HG03571 (cell line): Measurements from ENCODE around the gene SNX8.

Source experiments
- ATAC-seq: cut with Tn5 transposase; IDR thresholded peaks from one replicate; pipeline ENCODE4 v1.9.1; 2021; ENCODE audit not compliant: unreplicated experiment

SNX8 gene

GRCh38 chr7:2224491-2224928, 89.7 kb downstream of the SNX8 start:
- no peak for ATAC-seq

- ATAC-seq: no peak
Measured at GRCh38 chr7:2223321-2223720, 90.9 kb downstream of the SNX8 start.

- ATAC-seq: no peak
Measured at GRCh38 chr7:2222516-2222915, 91.7 kb downstream of the SNX8 start.

GRCh38 chr7:2220954-2221353, 93.3 kb downstream of the SNX8 start:
- ATAC-seq: no peak

- ATAC-seq: no peak
Measured at GRCh38 chr7:2220506-2220905, 93.7 kb downstream of the SNX8 start.

GRCh38 chr7:2220030-2220429, 94.2 kb downstream of the SNX8 start:
- ATAC-seq: no peak

- no peak for ATAC-seq
Measured at GRCh38 chr7:2219606-2220005, 94.6 kb downstream of the SNX8 start.

GRCh38 chr7:2219136-2219535, 95.1 kb downstream of the SNX8 start:
- no peak for ATAC-seq

GRCh38 chr7:2218444-2218785, 95.8 kb downstream of the SNX8 start:
- ATAC-seq: no peak

- ATAC-seq: no peak
Measured at GRCh38 chr7:2217716-2218443, 96.4 kb downstream of the SNX8 start.

- ATAC-seq: no peak
Measured at GRCh38 chr7:2217206-2217605, 97.0 kb downstream of the SNX8 start.

- ATAC-seq: no peak
Measured at GRCh38 chr7:2215851-2216250, 98.4 kb downstream of the SNX8 start.

- ATAC-seq: no peak
Measured at GRCh38 chr7:2214636-2215035, 99.6 kb downstream of the SNX8 start.

GRCh38 chr7:2213551-2214215, 100.6 kb downstream of the SNX8 start:
- no peak for ATAC-seq

GRCh38 chr7:2212906-2213305, 101.3 kb downstream of the SNX8 start:
- no peak for ATAC-seq

GRCh38 chr7:2211926-2212325, 102.3 kb downstream of the SNX8 start:
- no peak for ATAC-seq

GRCh38 chr7:2211259-2211880, 102.9 kb downstream of the SNX8 start:
- ATAC-seq: no peak

- no peak for ATAC-seq
Measured at GRCh38 chr7:2210551-2211258, 103.5 kb downstream of the SNX8 start.

- ATAC-seq: no peak
Measured at GRCh38 chr7:2209961-2210323, 104.3 kb downstream of the SNX8 start.

GRCh38 chr7:2209146-2209960, 104.9 kb downstream of the SNX8 start:
- peak; percentile 60 for ATAC-seq

GRCh38 chr7:2208712-2209111, 105.5 kb downstream of the SNX8 start:
- no peak for ATAC-seq
